Testis (tissue), 2 donors: ENCODE data around the gene PHF12.

Experiments
- POLR2A ChIP-seq: fragments of 450-650 bp; IDR thresholded peaks from one replicate; pipeline ENCODE4 v1.6.1; 2017; ENCODE audit warnings: antibody characterized with exemption, mild to moderate bottlenecking, moderate library complexity
- TF ChIP-seq, protein P1 (sequence below), 3 experiments: fragments of 450-650 bp in 2 of 3; fragments of 200-600 bp in 1 of 3; sonication (generic) in 1 of 3; IDR thresholded peaks; one replicate each; pipeline ENCODE4 v1.5.1; 2016 to 2019; ENCODE audit warnings: antibody characterized with exemption in 3 of 3, mild to moderate bottlenecking in 2 of 3, moderate library complexity in 1 of 3

DNA sequence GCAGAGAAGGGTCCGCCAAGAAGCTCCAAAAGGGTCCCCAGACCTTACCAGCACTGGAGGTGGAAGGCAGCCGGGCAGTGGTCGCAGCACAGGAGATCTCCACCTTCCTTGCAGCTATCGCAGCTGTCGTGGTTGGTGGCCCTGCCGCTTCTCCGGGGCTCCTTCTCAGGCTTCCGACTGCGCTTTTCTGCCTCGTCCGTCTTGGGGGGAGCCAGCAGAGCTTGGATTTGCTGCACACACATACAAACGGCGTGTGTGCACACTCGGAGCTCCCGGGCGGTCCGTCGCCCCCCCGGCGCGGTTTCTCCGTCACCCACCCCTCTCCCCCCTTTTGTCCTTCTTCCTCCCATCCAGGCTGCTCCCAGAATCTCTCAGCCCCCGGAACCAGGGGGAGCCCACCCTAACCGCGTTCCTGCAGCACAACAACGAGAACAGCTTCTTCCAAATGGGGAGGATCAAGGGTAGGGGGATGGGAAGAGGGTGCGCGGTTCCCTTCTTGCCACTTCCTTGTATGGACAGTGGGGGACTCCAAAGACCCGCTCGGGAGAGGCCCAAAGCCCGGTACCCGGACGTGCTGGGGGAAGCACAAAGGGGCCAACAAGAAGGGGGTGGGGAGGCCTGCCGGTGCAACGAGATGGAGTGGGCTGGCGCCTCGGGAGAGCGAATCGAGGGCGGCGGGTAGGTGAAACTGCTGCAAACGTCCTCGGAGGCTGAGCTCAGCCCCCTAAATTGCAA lies 1.1 kb downstream of the PHF12 start:
- no peak for TF ChIP-seq POLR2A
- TF ChIP-seq, protein P1, sequence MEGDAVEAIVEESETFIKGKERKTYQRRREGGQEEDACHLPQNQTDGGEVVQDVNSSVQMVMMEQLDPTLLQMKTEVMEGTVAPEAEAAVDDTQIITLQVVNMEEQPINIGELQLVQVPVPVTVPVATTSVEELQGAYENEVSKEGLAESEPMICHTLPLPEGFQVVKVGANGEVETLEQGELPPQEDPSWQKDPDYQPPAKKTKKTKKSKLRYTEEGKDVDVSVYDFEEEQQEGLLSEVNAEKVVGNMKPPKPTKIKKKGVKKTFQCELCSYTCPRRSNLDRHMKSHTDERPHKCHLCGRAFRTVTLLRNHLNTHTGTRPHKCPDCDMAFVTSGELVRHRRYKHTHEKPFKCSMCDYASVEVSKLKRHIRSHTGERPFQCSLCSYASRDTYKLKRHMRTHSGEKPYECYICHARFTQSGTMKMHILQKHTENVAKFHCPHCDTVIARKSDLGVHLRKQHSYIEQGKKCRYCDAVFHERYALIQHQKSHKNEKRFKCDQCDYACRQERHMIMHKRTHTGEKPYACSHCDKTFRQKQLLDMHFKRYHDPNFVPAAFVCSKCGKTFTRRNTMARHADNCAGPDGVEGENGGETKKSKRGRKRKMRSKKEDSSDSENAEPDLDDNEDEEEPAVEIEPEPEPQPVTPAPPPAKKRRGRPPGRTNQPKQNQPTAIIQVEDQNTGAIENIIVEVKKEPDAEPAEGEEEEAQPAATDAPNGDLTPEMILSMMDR (IDR thresholded peaks at IDR 0.05): no peak
